Testis (tissue), 3 donors: ENCODE results near the gene CDH24. TPM values are rescaled to one million over a fixed set of nuclear protein-coding genes. Genes with fewer than 3 reads are reported as not detected.

ENCODE experiments used
- DNase-seq: peaks from one replicate; pipeline ENCODE4 v3.0.0-alpha.2; 2019
- H3K27ac ChIP-seq, 2 donors: fragments of 200-600 bp; sonication (generic); one replicate each; pipeline ENCODE4 v1.5.1; 2019
- H3K27me3 ChIP-seq: fragments of 200-600 bp; sonication (generic); one replicate; pipeline ENCODE4 v1.5.1; 2019
- H3K36me3 ChIP-seq: fragments of 200-600 bp; sonication (generic); one replicate; pipeline ENCODE4 v1.5.1; 2017; ENCODE audit warnings: low read depth; ENCODE audit errors: missing control alignments
- H3K4me1 ChIP-seq: fragments of 200-600 bp; sonication (generic); one replicate; pipeline ENCODE4 v1.5.1; 2019
- H3K4me3 ChIP-seq, 2 donors: fragments of 200-600 bp; sonication (generic); one replicate each; pipeline ENCODE4 v1.5.1; 2017 to 2019
- H3K9me3 ChIP-seq: fragments of 200-600 bp; sonication (generic); one replicate; pipeline ENCODE4 v1.5.1; 2017
- POLR2A ChIP-seq: fragments of 450-650 bp; IDR thresholded peaks from one replicate; pipeline ENCODE4 v1.6.1; 2017; ENCODE audit warnings: antibody characterized with exemption, mild to moderate bottlenecking, moderate library complexity
- WGBS, 2 donors: methylation state at CpG; one replicate each; pipeline ENCODE4 v1.1.5; 2018; 5-methylcytosine and 5-hydroxymethylcytosine counted together
- intact Hi-C: fragments of 100-400 bp; cut with DNase I; formaldehyde crosslinking; loops from one replicate; pipeline ENCODE4 v1.15.1; 2023; ENCODE audit warnings: low total_unique reads
- polyA plus RNA-seq: library from polyadenylated mRNA; stranded (reverse); fragments of 350-450 nt; fragmentation: Illumina TruSeq; extraction: RNeasy Lipid Tissue Mini Kit (QIAGEN cat#74804); gene quantifications from one replicate; pipeline ENCODE4 v1.2.3, GENCODE V29; 2014; ENCODE audit warnings: low read depth, low replicate concordance; ENCODE audit not compliant: insufficient read depth
- total RNA-seq, 2 donors: library from RNA; depleted of rRNA; stranded (reverse); fragments of >200 nt; gene quantifications; one replicate each; pipeline ENCODE4 v1.2.3, GENCODE V29; 2016
- TF ChIP-seq, protein P1 (sequence below), 3 experiments: fragments of 450-650 bp in 2 of 3; fragments of 200-600 bp in 1 of 3; sonication (generic) in 1 of 3; IDR thresholded peaks; one replicate each; pipeline ENCODE4 v1.5.1; 2016 to 2019; ENCODE audit warnings: antibody characterized with exemption in 3 of 3, mild to moderate bottlenecking in 2 of 3, moderate library complexity in 1 of 3

The CDH24 gene
- total and polyA plus RNA-seq, 3 donors from 2014 or later: 3.9 to 10.2 (median 10.2) TPM

DNA sequence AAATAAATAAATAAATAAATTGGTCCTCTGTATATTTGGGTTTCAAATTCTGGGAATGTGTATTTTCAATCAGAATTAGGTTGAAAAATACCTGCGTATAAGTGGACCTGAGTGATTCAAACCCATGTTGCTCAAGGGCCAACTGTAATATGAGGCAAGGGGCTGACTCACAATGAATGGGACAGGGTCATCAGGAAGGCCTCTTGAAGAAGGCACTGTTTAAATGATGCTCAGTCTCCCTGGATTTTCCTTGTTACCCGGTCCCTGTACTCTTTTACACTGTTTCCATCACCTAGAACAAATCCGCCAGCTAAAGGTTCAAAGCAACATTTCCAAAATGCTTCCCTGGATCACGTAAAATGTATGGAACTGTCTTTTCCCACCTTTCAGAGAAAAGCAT lies 26.4 kb downstream of the CDH24 start:
- H3K9me3 ChIP-seq: no peaks in the 10 kb centered on the region
- WGBS, 2 donors: 89 to 95% methylated on average over 4 of the region's 4 CpGs
- DNase-seq: no peak
- H3K4me3 ChIP-seq: no peak overlapping the region
- intact Hi-C loops: no loop called here
- H3K27ac ChIP-seq: no peak overlapping the region
- H3K27me3 ChIP-seq: no peaks in the 10 kb centered on the region
- H3K4me1 ChIP-seq: peaks cover 7% of the 10 kb centered on the region
- H3K36me3 ChIP-seq: no peaks in the 10 kb centered on the region
- TF ChIP-seq POLR2A: no peak
- TF ChIP-seq, protein P1, sequence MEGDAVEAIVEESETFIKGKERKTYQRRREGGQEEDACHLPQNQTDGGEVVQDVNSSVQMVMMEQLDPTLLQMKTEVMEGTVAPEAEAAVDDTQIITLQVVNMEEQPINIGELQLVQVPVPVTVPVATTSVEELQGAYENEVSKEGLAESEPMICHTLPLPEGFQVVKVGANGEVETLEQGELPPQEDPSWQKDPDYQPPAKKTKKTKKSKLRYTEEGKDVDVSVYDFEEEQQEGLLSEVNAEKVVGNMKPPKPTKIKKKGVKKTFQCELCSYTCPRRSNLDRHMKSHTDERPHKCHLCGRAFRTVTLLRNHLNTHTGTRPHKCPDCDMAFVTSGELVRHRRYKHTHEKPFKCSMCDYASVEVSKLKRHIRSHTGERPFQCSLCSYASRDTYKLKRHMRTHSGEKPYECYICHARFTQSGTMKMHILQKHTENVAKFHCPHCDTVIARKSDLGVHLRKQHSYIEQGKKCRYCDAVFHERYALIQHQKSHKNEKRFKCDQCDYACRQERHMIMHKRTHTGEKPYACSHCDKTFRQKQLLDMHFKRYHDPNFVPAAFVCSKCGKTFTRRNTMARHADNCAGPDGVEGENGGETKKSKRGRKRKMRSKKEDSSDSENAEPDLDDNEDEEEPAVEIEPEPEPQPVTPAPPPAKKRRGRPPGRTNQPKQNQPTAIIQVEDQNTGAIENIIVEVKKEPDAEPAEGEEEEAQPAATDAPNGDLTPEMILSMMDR (IDR thresholded peaks at IDR 0.05): no peak

DNA sequence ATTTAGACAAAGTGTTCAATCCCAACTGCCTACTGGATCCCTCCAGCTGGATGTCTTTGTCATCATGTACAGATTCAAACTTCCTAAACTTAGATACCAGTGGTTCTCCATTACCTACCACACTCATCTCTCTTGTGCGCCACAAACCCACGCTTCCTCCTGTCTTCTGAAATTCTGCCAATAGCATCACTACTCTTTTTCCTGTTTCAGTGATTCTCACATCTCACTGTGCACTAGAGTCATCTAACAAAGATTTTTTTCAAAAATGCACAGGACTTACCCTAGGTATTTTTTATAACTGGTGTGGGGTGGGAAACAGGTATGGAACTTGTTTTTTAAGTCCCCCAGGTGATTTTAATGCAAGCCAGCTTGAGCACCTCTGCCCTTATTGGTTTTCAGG lies 28.5 kb downstream of the CDH24 start:
- no peaks in the 10 kb centered on the region for H3K9me3 ChIP-seq
- TF ChIP-seq POLR2A: no peak
- TF ChIP-seq, protein P1 (IDR thresholded peaks at IDR 0.05): no peak
- H3K36me3 ChIP-seq: no peaks in the 10 kb centered on the region
- H3K27me3 ChIP-seq: no peaks in the 10 kb centered on the region
- no peak for DNase-seq
- whole genome bisulfite sequencing, 2 donors: 79 to 89% methylated on average over 2 of the region's 2 CpGs
- intact Hi-C loops: no loop called here
- no peak overlapping the region for H3K4me3 ChIP-seq
- no peak overlapping the region for H3K27ac ChIP-seq
- peaks cover 5% of the 10 kb centered on the region for H3K4me1 ChIP-seq

DNA sequence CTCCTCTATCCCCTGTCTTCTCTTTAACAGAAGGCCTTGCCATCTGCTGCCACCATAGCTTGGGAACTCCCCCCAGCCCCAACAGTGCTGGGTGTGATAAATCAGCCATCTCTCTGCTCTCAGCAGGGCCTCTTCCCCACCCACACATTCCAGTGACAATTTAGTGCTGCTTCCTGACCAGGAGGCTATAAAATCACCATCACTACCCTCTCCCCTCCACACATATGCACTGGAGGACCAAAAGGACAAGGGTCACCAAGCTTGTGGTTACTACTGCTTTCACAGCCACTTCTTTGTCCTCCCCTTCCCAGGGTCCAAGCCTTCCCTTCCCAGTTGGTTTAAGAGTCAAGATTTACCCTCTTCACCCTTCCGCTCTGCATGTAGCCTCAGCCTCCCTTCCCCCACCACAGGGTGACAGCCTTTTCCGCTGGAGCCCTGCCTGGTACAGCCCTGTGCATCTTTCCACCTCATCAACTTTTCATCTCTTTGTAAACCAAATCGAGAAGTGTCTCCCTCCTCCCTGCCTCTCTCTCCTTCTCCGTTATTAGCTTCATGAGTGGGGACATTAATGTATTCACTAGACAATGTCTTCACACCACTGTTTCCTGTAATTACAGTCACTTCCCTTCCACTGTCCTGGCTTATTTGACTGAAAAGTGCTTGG lies 32.0 kb downstream of the CDH24 start:
- no peaks in the 10 kb centered on the region for H3K4me1 ChIP-seq
- TF ChIP-seq, protein P1 (IDR thresholded peaks at IDR 0.05): no peak
- TF ChIP-seq POLR2A: no peak
- no peak overlapping the region for H3K27ac ChIP-seq
- DNase-seq: no peak
- WGBS, 2 donors: 76% methylated on average over 4 of the region's 4 CpGs
- no peaks in the 10 kb centered on the region for H3K27me3 ChIP-seq
- H3K36me3 ChIP-seq: no peaks in the 10 kb centered on the region
- intact Hi-C loops: no loop called here
- no peak overlapping the region for H3K4me3 ChIP-seq
- H3K9me3 ChIP-seq: no peaks in the 10 kb centered on the region

DNA sequence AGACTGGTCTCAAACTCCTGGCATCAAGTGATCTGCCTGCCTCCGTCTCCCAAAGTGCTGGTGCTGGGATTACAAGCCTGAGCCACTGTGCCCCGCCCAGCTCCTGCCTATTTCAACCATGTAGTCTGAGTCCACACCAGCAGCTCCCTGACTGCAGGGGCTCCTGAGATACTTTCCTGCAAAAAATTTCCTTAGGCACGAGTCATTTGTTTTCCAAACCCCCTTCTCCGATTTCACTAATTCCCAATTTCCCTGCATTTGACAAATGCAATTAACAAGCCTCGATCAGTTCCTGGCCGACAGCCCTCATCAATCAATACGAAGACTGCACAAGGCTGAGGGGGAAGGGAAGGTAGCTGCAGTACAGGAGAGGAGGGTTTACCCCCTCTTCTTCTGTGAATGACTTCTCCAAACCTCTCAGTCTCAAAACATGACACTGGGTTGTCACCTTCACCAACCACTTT lies 32.7 kb downstream of the CDH24 start:
- H3K27ac ChIP-seq: no peak overlapping the region
- 78 to 80% methylated on average over 7 of the region's 7 CpGs for WGBS, 2 donors
- H3K36me3 ChIP-seq: no peaks in the 10 kb centered on the region
- no peak overlapping the region for H3K4me3 ChIP-seq
- H3K4me1 ChIP-seq: no peaks in the 10 kb centered on the region
- TF ChIP-seq POLR2A: no peak
- TF ChIP-seq, protein P1 (IDR thresholded peaks at IDR 0.05): no peak
- no peaks in the 10 kb centered on the region for H3K9me3 ChIP-seq
- DNase-seq: no peak
- H3K27me3 ChIP-seq: no peaks in the 10 kb centered on the region
- intact Hi-C loops: no loop called here

DNA sequence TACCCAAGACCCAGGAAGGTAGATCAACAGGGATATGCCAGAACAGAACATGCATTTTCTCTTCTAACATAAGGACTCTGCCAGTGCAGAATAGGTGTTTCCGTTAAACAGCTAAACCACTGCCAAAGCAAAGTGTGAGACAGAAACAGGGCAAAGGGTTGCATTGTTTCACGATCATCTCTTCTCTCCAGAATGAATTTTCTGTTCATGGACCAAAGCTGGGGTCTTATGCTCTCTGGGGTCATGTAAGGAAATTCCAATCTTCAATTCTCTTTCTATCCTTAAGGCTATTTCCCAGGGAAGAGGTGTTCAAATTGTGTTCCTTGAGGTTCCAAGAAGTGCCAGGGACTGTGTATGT lies 33.5 kb downstream of the CDH24 start:
- Histone ChIP-seq H3K9me3 (no peaks in the 10 kb centered on the region), H3K27me3 (no peaks in the 10 kb centered on the region), H3K4me1 (no peaks in the 10 kb centered on the region), H3K36me3 (no peaks in the 10 kb centered on the region), H3K4me3 (no peak overlapping the region), H3K27ac (no peak overlapping the region)
- WGBS, 2 donors: 93 to 98% methylated on average over 2 of the region's 2 CpGs
- intact Hi-C loops: no loop called here
- no peak for TF ChIP-seq POLR2A
- TF ChIP-seq, protein P1 (IDR thresholded peaks at IDR 0.05): no peak
- DNase-seq: no peak
